H1 (cell line): ENCODE data around the gene SCPEP1. TPM values are rescaled to one million over a fixed set of nuclear protein-coding genes. Genes with fewer than 3 reads are reported as not detected.

Experiments
- CTCF ChIA-PET: fragments of 300-600 bp; sonication (Branson Sonifier 250); formaldehyde crosslinking; loops from one replicate; lab custom pipeline; 2021; ENCODE audit not compliant: partially characterized antibody; lab: Charles Lee
- POLR2A ChIA-PET: fragments of 300-600 bp; sonication (Branson Sonifier 250); formaldehyde crosslinking; loops from one replicate; lab custom pipeline; 2021; ENCODE audit warnings: inconsistent platforms; ENCODE audit not compliant: partially characterized antibody; lab: Charles Lee
- DNase-seq, 2 experiments: peaks; one replicate each; pipeline versions ENCODE4 v3.0.0 to v3.0.0-alpha.2; 2010 to 2022; ENCODE audit warnings: low spot score in 2 of 2, low read depth in 1 of 2, mixed read lengths in 1 of 2
- FAIRE-seq: peaks from 2 replicates; lab custom pipeline; 2011; peaks lifted over from hg19 to GRCh38; lab: Jason Lieb, UNC
- H2AFZ ChIP-seq: 2 replicates; pipeline ENCODE4 v1.8.1; 2012; ENCODE audit warnings: low read length, inconsistent platforms
- H2AK5ac ChIP-seq: 2 replicates; pipeline ENCODE4 v1.6.1; 2013; ENCODE audit warnings: low read depth, low read length
- H2BK120ac ChIP-seq: replicated peaks from 2 replicates; pipeline ENCODE3; 2013; ENCODE audit warnings: low read depth, low read length, inconsistent platforms
- H2BK12ac ChIP-seq: 2 replicates; pipeline ENCODE4 v1.6.1; 2013; ENCODE audit warnings: low read depth, low read length
- H2BK15ac ChIP-seq: 2 replicates; pipeline ENCODE4 v1.6.1; 2013; ENCODE audit warnings: low read length
- H2BK20ac ChIP-seq: 2 replicates; pipeline ENCODE4 v1.6.1; 2013; ENCODE audit warnings: low read length
- H2BK5ac ChIP-seq: 2 replicates; pipeline ENCODE4 v1.6.1; 2013; ENCODE audit warnings: low read depth, low read length
- H3K14ac ChIP-seq: 2 replicates; pipeline ENCODE4 v1.6.1; 2013; ENCODE audit warnings: inconsistent platforms; ENCODE audit not compliant: insufficient read length
- H3K18ac ChIP-seq: 2 replicates; pipeline ENCODE4 v1.6.1; 2013; ENCODE audit warnings: low read length; ENCODE audit errors: extremely low read depth
- H3K23ac ChIP-seq: 2 replicates; pipeline ENCODE4 v1.6.1; 2013; ENCODE audit warnings: inconsistent platforms; ENCODE audit not compliant: insufficient read length
- H3K23me2 ChIP-seq: 2 replicates; pipeline ENCODE4 v1.6.1; 2013; ENCODE audit warnings: low read depth, low read length
- H3K27ac ChIP-seq: 2 replicates; pipeline ENCODE4 v1.6.1; 2011; ENCODE audit warnings: low read depth, low read length, inconsistent platforms
- H3K27me3 ChIP-seq, 4 experiments: replicated peaks in 1 of 4; 1 replicate in 1 of 4; 2 replicates in 3 of 4; pipeline versions ENCODE4 v1.6.1 to v1.8.1; 2011 to 2013; ENCODE audit warnings: low read length in 3 of 4, mild to moderate bottlenecking in 3 of 4, inconsistent platforms in 2 of 4, mixed read lengths in 2 of 4, moderate library complexity in 1 of 4; ENCODE audit not compliant: control insufficient read depth in 3 of 4, insufficient read depth in 3 of 4; ENCODE audit errors: extremely low read depth in 1 of 4
- H3K36me3 ChIP-seq, 4 experiments: 2 replicates each; pipeline versions ENCODE4 v1.6.1 to v1.8.1; 2011 to 2013; ENCODE audit warnings: mild to moderate bottlenecking in 4 of 4, low read length in 3 of 4, moderate library complexity in 2 of 4, control low read depth in 1 of 4, inconsistent platforms in 1 of 4; ENCODE audit not compliant: insufficient read depth in 4 of 4, control insufficient read depth in 2 of 4
- H3K4ac ChIP-seq: replicated peaks from 2 replicates; pipeline ENCODE3; 2013; ENCODE audit warnings: low read length, low read depth, mixed read lengths, inconsistent platforms; ENCODE audit not compliant: insufficient read length
- H3K4me1 ChIP-seq, 4 experiments: replicated peaks in 1 of 4; 1 replicate in 1 of 4; 2 replicates in 3 of 4; pipeline versions ENCODE4 v1.6.1 to v1.8.1; 2011 to 2013; ENCODE audit warnings: low read length in 3 of 4, inconsistent platforms in 2 of 4, mixed read lengths in 1 of 4; ENCODE audit not compliant: insufficient read depth in 4 of 4, control insufficient read depth in 3 of 4
- H3K4me2 ChIP-seq, 2 experiments: 2 replicates each; pipeline versions ENCODE4 v1.6.1 to v1.8.1; 2011 to 2013; ENCODE audit warnings: low read depth in 2 of 2, low read length in 2 of 2, control low read depth in 1 of 2, inconsistent platforms in 1 of 2, mild to moderate bottlenecking in 1 of 2; ENCODE audit not compliant: insufficient read depth in 1 of 2
- H3K4me3 ChIP-seq, 4 experiments: fragments of 200-600, 300-600 bp in 1 of 4; sonication (generic), shearing (Covaris generic), sonication (Bioruptor Twin) in 1 of 4; 2 replicates each; pipeline versions ENCODE4 v1.5.1 to v1.8.1; 2011 to 2016; ENCODE audit warnings: low read length in 4 of 4, low read depth in 3 of 4, control low read depth in 2 of 4, inconsistent platforms in 2 of 4, mild to moderate bottlenecking in 2 of 4, mixed read lengths in 1 of 4, moderate library complexity in 1 of 4; ENCODE audit not compliant: insufficient read depth in 2 of 4; ENCODE audit errors: extremely low read depth in 1 of 4
- H3K56ac ChIP-seq: replicated peaks from 2 replicates; pipeline ENCODE3; 2013; ENCODE audit warnings: low read depth, mild to moderate bottlenecking, mixed read lengths, low read length, inconsistent platforms; ENCODE audit not compliant: insufficient read length
- H3K79me1 ChIP-seq: 2 replicates; pipeline ENCODE4 v1.6.1; 2013; ENCODE audit warnings: low read depth, low read length, control low read depth
- H3K79me2 ChIP-seq, 2 experiments: 2 replicates each; pipeline versions ENCODE4 v1.6.1 to v1.8.1; 2012 to 2013; ENCODE audit warnings: low read length in 2 of 2, mild to moderate bottlenecking in 2 of 2, inconsistent platforms in 1 of 2; ENCODE audit not compliant: insufficient read depth in 2 of 2, control insufficient read depth in 1 of 2
- H3K9ac ChIP-seq, 4 experiments: replicated peaks in 1 of 4; 1 replicate in 1 of 4; 2 replicates in 3 of 4; pipeline versions ENCODE4 v1.6.1 to v1.8.1; 2011 to 2013; ENCODE audit warnings: low read depth in 3 of 4, low read length in 3 of 4, control low read depth in 2 of 4, mild to moderate bottlenecking in 2 of 4, moderate library complexity in 2 of 4, inconsistent platforms in 1 of 4; ENCODE audit errors: extremely low read depth in 1 of 4
- H3K9me3 ChIP-seq, 2 experiments: 2 replicates each; pipeline versions ENCODE4 v1.6.1 to v1.8.1; 2012 to 2013; ENCODE audit warnings: mild to moderate bottlenecking in 2 of 2, moderate library complexity in 2 of 2, control low read depth in 1 of 2, inconsistent platforms in 1 of 2, low read depth in 1 of 2, low read length in 1 of 2, mixed read lengths in 1 of 2; ENCODE audit not compliant: insufficient read depth in 2 of 2
- H4K20me1 ChIP-seq, 2 experiments: replicated peaks in 1 of 2; 2 replicates each; pipeline versions ENCODE3 to v1.8.1; 2011 to 2013; ENCODE audit warnings: inconsistent platforms in 2 of 2, low read length in 2 of 2, mild to moderate bottlenecking in 1 of 2; ENCODE audit not compliant: insufficient read depth in 2 of 2, control insufficient read depth in 1 of 2
- H4K5ac ChIP-seq: 2 replicates; pipeline ENCODE4 v1.6.1; 2013; ENCODE audit warnings: low read length, low read depth, mixed read lengths, inconsistent platforms; ENCODE audit not compliant: insufficient read length
- H4K8ac ChIP-seq: 2 replicates; pipeline ENCODE4 v1.8.0; 2013; ENCODE audit warnings: mild to moderate bottlenecking, moderate library complexity, low read length, inconsistent platforms; ENCODE audit not compliant: insufficient read depth; ENCODE audit errors: extremely low read depth
- H4K91ac ChIP-seq: replicated peaks from 2 replicates; pipeline ENCODE3; 2013; ENCODE audit warnings: low read length, mixed read lengths, inconsistent platforms; ENCODE audit not compliant: insufficient read length
- CREB1 ChIP-seq: IDR thresholded peaks from 2 replicates; pipeline ENCODE4 v1.6.1; 2012; ENCODE audit warnings: inconsistent platforms
- CTCF ChIP-seq, 3 experiments: IDR thresholded peaks; 1 replicate in 2 of 3; 2 replicates in 1 of 3; pipeline versions ENCODE4 v1.5.1 to v1.6.1; 2011; ENCODE audit warnings: low read length in 3 of 3, mild to moderate bottlenecking in 3 of 3, inconsistent platforms in 2 of 3, low read depth in 1 of 3, moderate library complexity in 1 of 3; ENCODE audit not compliant: insufficient read depth in 1 of 3; ENCODE audit errors: control extremely low read depth in 1 of 3
- MAX ChIP-seq: IDR thresholded peaks from 2 replicates; pipeline ENCODE4 v1.6.1; 2012; ENCODE audit warnings: inconsistent platforms
- POLR2A ChIP-seq, 2 experiments: IDR thresholded peaks; 1 replicate in 1 of 2; 2 replicates in 1 of 2; pipeline ENCODE4 v1.6.1; 2011; ENCODE audit warnings: low read depth in 2 of 2, low read length in 2 of 2, mild to moderate bottlenecking in 2 of 2; ENCODE audit errors: control extremely low read depth in 1 of 2
- POU5F1 ChIP-seq: IDR thresholded peaks from 2 replicates; pipeline ENCODE4 v1.6.1; 2011; ENCODE audit warnings: low read depth, mild to moderate bottlenecking, low read length, moderate library complexity
- SAP30 ChIP-seq: fragments of 300-600 bp; sonication (generic); IDR thresholded peaks from 2 replicates; pipeline ENCODE4 v1.7.1; 2012; ENCODE audit warnings: low read length, moderate library complexity, mild to moderate bottlenecking, inconsistent platforms; ENCODE audit not compliant: insufficient read depth, insufficient replicate concordance
- WGBS, 2 experiments: shearing (Covaris generic) in 1 of 2; methylation state at CpG; one replicate each; pipeline versions ENCODE4 v1.1.6 to v1.1.7; 2013 to 2015; ENCODE audit warnings: low lambda C conversion rate in 2 of 2, mixed read lengths in 2 of 2, inconsistent platforms in 1 of 2, low coverage in 1 of 2, missing lambda C conversion rate in 1 of 2; ENCODE audit not compliant: insufficient replicate concordance in 2 of 2, insufficient coverage in 1 of 2, insufficient read length in 1 of 2; ENCODE audit errors: extremely low coverage in 1 of 2, missing lambda C conversion rate in 1 of 2; 5-methylcytosine and 5-hydroxymethylcytosine counted together
- polyA plus RNA-seq, 7 experiments: library from polyadenylated mRNA; depleted of rRNA in 3 of 7; stranded (reverse) in 5 of 7; unstranded in 2 of 7; fragments of >200 nt in 5 of 7; fragments of 200-250 nt in 2 of 7; gene quantifications; 1 replicate in 5 of 7; 2 replicates in 1 of 7; 4 replicates in 1 of 7; pipeline versions ENCODE4 v1.2.1 to v1.2.3, GENCODE V29; 2011 to 2013; ENCODE audit warnings: missing spikeins in 2 of 7, mixed read lengths in 2 of 7
- total RNA-seq: library from RNA; stranded (reverse); fragmentation: NEBNext Ultra II Directional; extraction: Animal tissue kit (Norgen Biotek cat#: 25700); gene quantifications from 2 replicates; pipeline ENCODE4 v1.2.1, GENCODE V29; 2021

Gene SCPEP1
- total and polyA plus RNA-seq, 2 of the 8 experiments (the other 6 are each of a cell fraction or from before 2014, with no cell fraction given) = 30.7 to 52.6 TPM

GRCh38 chr17:56970974-56971373 lies 7.0 kb upstream of the SCPEP1 start:
- Histone ChIP-seq H3K36me3 (no peaks in the 10 kb centered on the region; a peak in 1 of 8 replicates), H2BK15ac (no peak overlapping the region), H3K27ac (no peak overlapping the region), H3K23me2 (no peaks in the 10 kb centered on the region), H3K14ac (no peak overlapping the region), H2BK12ac (no peak overlapping the region), H4K8ac (no peak overlapping the region), H3K27me3 (no peaks in the 10 kb centered on the region), H2BK20ac (no peak overlapping the region), H4K91ac (no peak overlapping the region), H3K56ac (no peak overlapping the region), H3K4me2 (no peak overlapping the region), H2AFZ (no peak overlapping the region), H4K5ac (no peak overlapping the region), H3K23ac (no peak overlapping the region), H3K79me1 (no peaks in the 10 kb centered on the region), H3K18ac (no peak overlapping the region), H3K4ac (no peak overlapping the region), H3K4me1 (no peaks in the 10 kb centered on the region; a peak in 1 of 7 replicates), H3K4me3 (no peak overlapping the region), H3K9me3 (peaks cover 4 to 18% of the 10 kb centered on the region in 2 experiments; a peak in 2 of 4 replicates), H2BK120ac (no peak overlapping the region), H3K79me2 (no peaks in the 10 kb centered on the region), H2BK5ac (no peak overlapping the region), H4K20me1 (no peaks in the 10 kb centered on the region), H3K9ac (no peak overlapping the region), H2AK5ac (no peak overlapping the region)
- no peak for FAIRE-seq
- DNase-seq = no peak
- CTCF ChIA-PET = interaction anchor here (1.4 kb wide), 1 partner anchor 16 kb away, joined by 3 read pairs; no protein-coding TSS in a partner anchor
- WGBS, 2 experiments = 95% methylated on average over 1 of the region's 1 CpG; no CpG with 5 or more reads in 1 of the 2 experiments
- no peak for TF ChIP-seq CTCF (IDR thresholded peaks at IDR 0.05; ENCODE audit: control extremely low read depth in 1 of 3, insufficient read depth in 1 of 3, low read depth in 1 of 3, low read length in 3 of 3)
- no peak for TF ChIP-seq MAX
- TF ChIP-seq CREB1 = no peak
- no peak for TF ChIP-seq POU5F1
- TF ChIP-seq SAP30 = no peak
- TF ChIP-seq POLR2A (IDR thresholded peaks at IDR 0.05; ENCODE audit: control extremely low read depth in 1 of 2, low read depth in 2 of 2, low read length in 2 of 2) = no peak
- TF ChIP-seq, all 59 proteins: peak for 0
- POLR2A ChIA-PET = no interaction called here
